A549 (cell line): Measurements from ENCODE around the gene GFER. TPM values are rescaled to one million over a fixed set of nuclear protein-coding genes. Genes with fewer than 3 reads are reported as not detected.
A peak's percentile ranks its signal among the peaks of the same experiment; 100 is the strongest.

Source experiments
- ATAC-seq, 2 experiments: fragments of 200-7000 bp in 1 of 2; fragments of >200 bp in 1 of 2; cut with Nextera tagmentation in 1 of 2; cut with Tn5 transposase in 1 of 2; 3 replicates each; pipeline versions ENCODE4 v1.8.0 to v1.9.1; 2018 to 2020; ENCODE audit warnings: mild to moderate bottlenecking in 1 of 2, moderate library complexity in 1 of 2
- CTCF ChIA-PET: fragments of 300-600 bp; sonication (Branson Sonifier 250); formaldehyde crosslinking; extraction: SDS; loops from one replicate; lab custom pipeline; 2021; ENCODE audit warnings: antibody characterized with exemption, inconsistent platforms; lab: Yijun Ruan, JAX
- POLR2A ChIA-PET: fragments of 350-600 bp; formaldehyde crosslinking; extraction: SDS; loops from one replicate; lab custom pipeline; 2021; ENCODE audit warnings: antibody characterized with exemption, inconsistent platforms; lab: Yijun Ruan, JAX
- DNase-seq, 2 experiments: peaks; one replicate each; pipeline versions ENCODE4 v3.0.0 to v3.0.0-alpha.2; 2011 to 2016; ENCODE audit warnings: low read depth in 1 of 2, low spot score in 1 of 2
- FAIRE-seq: peaks from 2 replicates; lab custom pipeline; 2011; peaks lifted over from hg19 to GRCh38; lab: Jason Lieb, UNC
- H3K27ac ChIP-seq, 2 experiments: fragments of >200 bp; sonication (Bioruptor Twin); formaldehyde crosslinking; 3 replicates each; pipeline ENCODE4 v1.5.1; 2016 to 2017
- H3K4me1 ChIP-seq: fragments of >200 bp; sonication (Bioruptor Twin); formaldehyde crosslinking; 3 replicates; pipeline ENCODE4 v1.6.1; 2016
- H3K4me2 ChIP-seq: fragments of >200 bp; sonication (Bioruptor Twin); formaldehyde crosslinking; 3 replicates; pipeline ENCODE4 v1.6.1; 2016
- H3K4me3 ChIP-seq: fragments of >200 bp; sonication (Bioruptor Twin); formaldehyde crosslinking; 3 replicates; pipeline ENCODE4 v1.5.1; 2016
- H3K9me3 ChIP-seq: fragments of >200 bp; sonication (Bioruptor Twin); formaldehyde crosslinking; 3 replicates; pipeline ENCODE4 v1.6.1; 2016
- CBX2 ChIP-seq: fragments of 200-600 bp; sonication (generic); IDR thresholded peaks from 2 replicates; pipeline ENCODE4 v1.6.1; 2016; ENCODE audit warnings: low read depth, mild to moderate bottlenecking, borderline replicate concordance
- CEBPB ChIP-seq, 2 experiments: fragments of >200 bp in 1 of 2; sonication (Bioruptor Twin) in 1 of 2; formaldehyde crosslinking in 1 of 2; IDR thresholded peaks; 2 replicates each; pipeline ENCODE4 v1.6.1; 2012 to 2016
- CHD2 ChIP-seq: fragments of 150-350 bp; IDR thresholded peaks from 2 replicates; pipeline ENCODE4 v1.6.1; 2014; ENCODE audit warnings: low read length; ENCODE audit not compliant: partially characterized antibody
- ESRRA ChIP-seq: fragments of 150-350 bp; IDR thresholded peaks from 2 replicates; pipeline ENCODE4 v1.6.1; 2014; ENCODE audit warnings: mild to moderate bottlenecking, low read length, borderline replicate concordance
- FOSB ChIP-seq: fragments of 250-450 bp; sonication (Bioruptor Pico); IDR thresholded peaks from 2 replicates; pipeline ENCODE4 v1.5.0; 2020; ENCODE audit warnings: mild to moderate bottlenecking, moderate library complexity
- FOXS1 ChIP-seq: fragments of 250-450 bp; sonication (Bioruptor Pico); IDR thresholded peaks from 2 replicates; pipeline ENCODE4 v1.5.0; 2020; ENCODE audit warnings: mild to moderate bottlenecking, moderate library complexity
- HEYL ChIP-seq: fragments of 250-450 bp; sonication (Bioruptor Pico); IDR thresholded peaks from 2 replicates; pipeline ENCODE4 v1.8.0; 2021; ENCODE audit warnings: mild to moderate bottlenecking, moderate library complexity
- HOXA7 ChIP-seq: fragments of 250-450 bp; sonication (Bioruptor Pico); IDR thresholded peaks from 2 replicates; pipeline ENCODE4 v1.5.0; 2020; ENCODE audit warnings: mild to moderate bottlenecking, moderate library complexity
- HOXB5 ChIP-seq: fragments of 250-450 bp; sonication (Bioruptor Pico); IDR thresholded peaks from 2 replicates; pipeline ENCODE4 v1.5.0; 2020; ENCODE audit warnings: mild to moderate bottlenecking, moderate library complexity
- JUN ChIP-seq, 2 experiments: fragments of >200 bp; sonication (Bioruptor Twin); formaldehyde crosslinking; IDR thresholded peaks; 2 replicates in 1 of 2; 3 replicates in 1 of 2; pipeline ENCODE4 v1.6.1; 2016 to 2017
- KDM1A ChIP-seq: fragments of 200-600 bp; sonication (generic); IDR thresholded peaks from 2 replicates; pipeline ENCODE4 v1.6.1; 2016; ENCODE audit warnings: low read depth, mild to moderate bottlenecking
- MAFK ChIP-seq: fragments of 450-650 bp; IDR thresholded peaks from 2 replicates; pipeline ENCODE4 v1.6.1; 2014; ENCODE audit not compliant: partially characterized antibody
- MAZ ChIP-seq: fragments of 150-350 bp; IDR thresholded peaks from 2 replicates; pipeline ENCODE4 v1.6.1; 2014; ENCODE audit warnings: antibody characterized with exemption, low read depth, low read length, borderline replicate concordance
- MYC ChIP-seq: IDR thresholded peaks from 2 replicates; pipeline ENCODE4 v1.6.1; 2012; ENCODE audit warnings: mild to moderate bottlenecking, inconsistent platforms, low read length, improper control_type of control experiment, borderline replicate concordance
- NFE2L2 ChIP-seq: fragments of 150-350 bp; conservative IDR thresholded peaks from 2 replicates; pipeline ENCODE4 v1.6.1; 2014; ENCODE audit warnings: low read length
- NPAS2 ChIP-seq: fragments of 250-450 bp; sonication (Bioruptor Pico); IDR thresholded peaks from 2 replicates; pipeline ENCODE4 v1.8.0; 2022; ENCODE audit warnings: mild to moderate bottlenecking, moderate library complexity, borderline replicate concordance
- PHF8 ChIP-seq: fragments of 200-600 bp; sonication (generic); IDR thresholded peaks from 2 replicates; pipeline ENCODE4 v1.6.1; 2016; ENCODE audit warnings: low read depth, mild to moderate bottlenecking, antibody characterized with exemption, moderate library complexity, borderline replicate concordance
- RAD21 ChIP-seq, 2 experiments: fragments of >200 bp in 1 of 2; sonication (Bioruptor Twin) in 1 of 2; formaldehyde crosslinking in 1 of 2; IDR thresholded peaks in 1 of 2; conservative IDR thresholded peaks in 1 of 2; 2 replicates in 1 of 2; 3 replicates in 1 of 2; pipeline ENCODE4 v1.6.1; 2012 to 2018; ENCODE audit warnings: inconsistent platforms in 1 of 2
- RARB ChIP-seq: fragments of 250-450 bp; sonication (Bioruptor Pico); IDR thresholded peaks from 2 replicates; pipeline ENCODE4 v1.8.0; 2021; ENCODE audit warnings: mild to moderate bottlenecking, moderate library complexity
- RCOR1 ChIP-seq: fragments of 150-350 bp; IDR thresholded peaks from 2 replicates; pipeline ENCODE4 v1.6.1; 2014; ENCODE audit warnings: antibody characterized with exemption, low read length, low read depth
- SMC3 ChIP-seq: fragments of >200 bp; sonication (Bioruptor Twin); formaldehyde crosslinking; IDR thresholded peaks from 3 replicates; pipeline ENCODE4 v1.6.1; 2018; ENCODE audit warnings: inconsistent platforms
- SREBF2 ChIP-seq: fragments of 450-650 bp; IDR thresholded peaks from 2 replicates; pipeline ENCODE4 v1.6.1; 2014; ENCODE audit warnings: mild to moderate bottlenecking, moderate library complexity
- TFCP2L1 ChIP-seq: fragments of 250-450 bp; sonication (Bioruptor Pico); IDR thresholded peaks from 2 replicates; pipeline ENCODE4 v1.5.0; 2021; ENCODE audit warnings: mild to moderate bottlenecking
- ZFP36 ChIP-seq: fragments of 450-650 bp; IDR thresholded peaks from 2 replicates; pipeline ENCODE4 v1.6.1; 2014; ENCODE audit warnings: borderline replicate concordance; ENCODE audit not compliant: partially characterized antibody
- ZNF302 ChIP-seq: fragments of 250-450 bp; sonication (Bioruptor Pico); IDR thresholded peaks from 2 replicates; pipeline ENCODE4 v1.9.0; 2021; ENCODE audit warnings: inconsistent platforms, mild to moderate bottlenecking, moderate library complexity
- WGBS: methylation state at CpG from one replicate; pipeline ENCODE4 v1.1.6; 2017; ENCODE audit errors: missing lambda C conversion rate; 5-methylcytosine and 5-hydroxymethylcytosine counted together
- polyA plus RNA-seq, 4 experiments: library from polyadenylated mRNA; depleted of rRNA in 3 of 4; stranded (reverse); fragments of >200 nt; fragmentation: RNase III in 1 of 4; extraction: RNeasy Plus Mini Kit Qiagen cat#74134 plus additional on column Dnase treatment in 1 of 4; gene quantifications; 2 replicates in 3 of 4; 3 replicates in 1 of 4; pipeline ENCODE4 v1.2.3, GENCODE V29; 2011 to 2017
- TF ChIP-seq, protein P1 (sequence below): IDR thresholded peaks from 2 replicates; pipeline ENCODE4 v1.6.1; 2012
- TF ChIP-seq, protein P2 (sequence below): IDR thresholded peaks from 2 replicates; pipeline ENCODE4 v1.6.1; 2012; ENCODE audit warnings: low read depth, borderline replicate concordance
- TF ChIP-seq, protein P3 (sequence below): fragments of 250-450 bp; sonication (Bioruptor Pico); IDR thresholded peaks from 2 replicates; pipeline ENCODE4 v1.5.0; 2020; ENCODE audit warnings: low read depth, mild to moderate bottlenecking, moderate library complexity
- TF ChIP-seq, protein P4 (sequence below): fragments of >200 bp; sonication (Bioruptor Twin); formaldehyde crosslinking; IDR thresholded peaks from 3 replicates; pipeline ENCODE4 v1.5.1; 2016
- TF ChIP-seq, protein P5 (sequence below): fragments of 150-350 bp; IDR thresholded peaks from 2 replicates; pipeline ENCODE4 v1.6.1; 2014; ENCODE audit warnings: low read depth, mild to moderate bottlenecking, low read length
- TF ChIP-seq, protein P6 (sequence below): fragments of >200 bp; sonication (Bioruptor Twin); formaldehyde crosslinking; IDR thresholded peaks from 2 replicates; pipeline ENCODE4 v1.6.1; 2016

Gene GFER
- polyA plus RNA-seq, 2 of the 4 experiments (the other 2 are of a cell fraction) = 12.9 to 33.9 TPM

DNA sequence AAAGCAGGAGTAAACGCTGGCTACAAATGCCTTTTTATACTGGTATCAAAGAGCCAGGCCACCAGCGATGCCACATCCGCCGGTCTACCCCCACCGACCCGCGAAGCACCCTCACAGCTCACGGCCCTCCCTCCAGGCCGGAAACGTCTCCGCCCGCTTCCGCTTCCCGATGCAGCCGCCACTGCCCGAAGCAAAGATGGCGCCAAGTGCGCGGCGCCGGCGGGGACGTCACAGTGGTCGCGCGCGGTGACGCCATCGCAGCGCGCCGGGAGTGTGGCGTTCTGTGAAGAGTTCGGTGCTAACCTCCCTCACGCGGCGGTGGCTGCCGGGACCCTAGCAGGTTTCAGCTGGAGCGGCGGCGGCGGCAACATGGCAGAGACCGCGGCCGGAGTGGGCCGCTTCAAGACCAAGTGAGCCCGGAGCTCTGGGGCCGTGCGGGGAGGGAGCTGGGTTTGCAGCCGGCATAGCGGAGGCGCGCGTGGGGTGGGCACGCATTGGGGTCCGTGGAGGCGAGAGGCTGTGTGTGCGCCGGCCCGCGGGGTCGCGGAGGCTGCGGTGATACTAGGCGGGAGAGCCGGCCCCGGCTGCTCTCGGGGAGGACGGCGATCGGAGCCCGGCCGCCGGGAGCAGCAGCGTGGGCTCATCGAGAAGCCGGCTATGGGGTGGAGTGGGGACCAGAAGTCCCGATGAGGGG lies 12.1 kb upstream of the GFER start, which contains the start of gene TBL3:
Gene TBL3, plus strand, starts transcription at position 258 of the 694 bp plus-strand sequence. Its CDS starts 112 bp downstream, at position 370.
- ATAC-seq (peak; percentile 85 to 92), DNase-seq (peak; percentile 91 to 95), FAIRE-seq (no peak)
- H3K4me1 ChIP-seq = peaks cover 17% of the 10 kb centered on the region
- H3K4me2 ChIP-seq = peak within 1 kb of the TSS; percentile 94
- H3K9me3 ChIP-seq = no peaks in the 10 kb centered on the region
- CTCF ChIA-PET = interaction anchor here (0.5 to 2.8 kb wide), 7 partner anchors 10 to 169 kb away, joined by 3 to 13 read pairs (median 3); partner anchors contain the start of gene NOXO1
- H3K27ac ChIP-seq = peak within 1 kb of the TSS; percentile 98 to 99
- POLR2A ChIA-PET = interaction anchor here (0.8 to 1.6 kb wide), 9 partner anchors 9 to 189 kb away, joined by 3 to 13 read pairs (median 4); partner anchors contain the start of genes GFER, NOXO1, NTHL1 and NUBP2
- peak within 1 kb of the TSS; percentile 65 for H3K4me3 ChIP-seq
- WGBS = 5% methylated on average over 25 of the region's 78 CpGs
- no peak for TF ChIP-seq CEBPB (IDR thresholded peaks at IDR 0.05)
- TF ChIP-seq ZNF302 (CRISPR knock-in tag) = no peak
- no peak for TF ChIP-seq CBX2
- no peak for TF ChIP-seq HEYL
- TF ChIP-seq ESRRA = no peak
- peak; percentile 75 to 94; a peak in 4 of 5 replicates for TF ChIP-seq JUN (IDR thresholded peaks at IDR 0.05)
- TF ChIP-seq, protein P1, sequence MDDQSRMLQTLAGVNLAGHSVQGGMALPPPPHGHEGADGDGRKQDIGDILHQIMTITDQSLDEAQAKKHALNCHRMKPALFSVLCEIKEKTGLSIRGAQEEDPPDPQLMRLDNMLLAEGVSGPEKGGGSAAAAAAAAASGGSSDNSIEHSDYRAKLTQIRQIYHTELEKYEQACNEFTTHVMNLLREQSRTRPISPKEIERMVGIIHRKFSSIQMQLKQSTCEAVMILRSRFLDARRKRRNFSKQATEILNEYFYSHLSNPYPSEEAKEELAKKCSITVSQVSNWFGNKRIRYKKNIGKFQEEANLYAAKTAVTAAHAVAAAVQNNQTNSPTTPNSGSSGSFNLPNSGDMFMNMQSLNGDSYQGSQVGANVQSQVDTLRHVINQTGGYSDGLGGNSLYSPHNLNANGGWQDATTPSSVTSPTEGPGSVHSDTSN = no peak
- TF ChIP-seq NPAS2 (CRISPR knock-in tag) = no peak
- TF ChIP-seq RCOR1 = no peak
- TF ChIP-seq MAZ = no peak
- TF ChIP-seq ZFP36 = no peak
- TF ChIP-seq, protein P2, sequence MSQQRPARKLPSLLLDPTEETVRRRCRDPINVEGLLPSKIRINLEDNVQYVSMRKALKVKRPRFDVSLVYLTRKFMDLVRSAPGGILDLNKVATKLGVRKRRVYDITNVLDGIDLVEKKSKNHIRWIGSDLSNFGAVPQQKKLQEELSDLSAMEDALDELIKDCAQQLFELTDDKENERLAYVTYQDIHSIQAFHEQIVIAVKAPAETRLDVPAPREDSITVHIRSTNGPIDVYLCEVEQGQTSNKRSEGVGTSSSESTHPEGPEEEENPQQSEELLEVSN = peak; percentile 87
- no peak for TF ChIP-seq FOSB (CRISPR knock-in tag)
- no peak for TF ChIP-seq HOXA7 (CRISPR knock-in tag)
- TF ChIP-seq RARB = no peak
- TF ChIP-seq MYC = no peak; the same call in 1 of the 2 replicates
- no peak for TF ChIP-seq MAFK
- TF ChIP-seq, protein P3, sequence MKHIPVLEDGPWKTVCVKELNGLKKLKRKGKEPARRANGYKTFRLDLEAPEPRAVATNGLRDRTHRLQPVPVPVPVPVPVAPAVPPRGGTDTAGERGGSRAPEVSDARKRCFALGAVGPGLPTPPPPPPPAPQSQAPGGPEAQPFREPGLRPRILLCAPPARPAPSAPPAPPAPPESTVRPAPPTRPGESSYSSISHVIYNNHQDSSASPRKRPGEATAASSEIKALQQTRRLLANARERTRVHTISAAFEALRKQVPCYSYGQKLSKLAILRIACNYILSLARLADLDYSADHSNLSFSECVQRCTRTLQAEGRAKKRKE (CRISPR knock-in tag) = no peak
- peak; percentile 77 for TF ChIP-seq PHF8
- TF ChIP-seq TFCP2L1 (CRISPR knock-in tag) = no peak
- TF ChIP-seq, protein P4, sequence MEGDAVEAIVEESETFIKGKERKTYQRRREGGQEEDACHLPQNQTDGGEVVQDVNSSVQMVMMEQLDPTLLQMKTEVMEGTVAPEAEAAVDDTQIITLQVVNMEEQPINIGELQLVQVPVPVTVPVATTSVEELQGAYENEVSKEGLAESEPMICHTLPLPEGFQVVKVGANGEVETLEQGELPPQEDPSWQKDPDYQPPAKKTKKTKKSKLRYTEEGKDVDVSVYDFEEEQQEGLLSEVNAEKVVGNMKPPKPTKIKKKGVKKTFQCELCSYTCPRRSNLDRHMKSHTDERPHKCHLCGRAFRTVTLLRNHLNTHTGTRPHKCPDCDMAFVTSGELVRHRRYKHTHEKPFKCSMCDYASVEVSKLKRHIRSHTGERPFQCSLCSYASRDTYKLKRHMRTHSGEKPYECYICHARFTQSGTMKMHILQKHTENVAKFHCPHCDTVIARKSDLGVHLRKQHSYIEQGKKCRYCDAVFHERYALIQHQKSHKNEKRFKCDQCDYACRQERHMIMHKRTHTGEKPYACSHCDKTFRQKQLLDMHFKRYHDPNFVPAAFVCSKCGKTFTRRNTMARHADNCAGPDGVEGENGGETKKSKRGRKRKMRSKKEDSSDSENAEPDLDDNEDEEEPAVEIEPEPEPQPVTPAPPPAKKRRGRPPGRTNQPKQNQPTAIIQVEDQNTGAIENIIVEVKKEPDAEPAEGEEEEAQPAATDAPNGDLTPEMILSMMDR = no peak
- TF ChIP-seq, protein P5, sequence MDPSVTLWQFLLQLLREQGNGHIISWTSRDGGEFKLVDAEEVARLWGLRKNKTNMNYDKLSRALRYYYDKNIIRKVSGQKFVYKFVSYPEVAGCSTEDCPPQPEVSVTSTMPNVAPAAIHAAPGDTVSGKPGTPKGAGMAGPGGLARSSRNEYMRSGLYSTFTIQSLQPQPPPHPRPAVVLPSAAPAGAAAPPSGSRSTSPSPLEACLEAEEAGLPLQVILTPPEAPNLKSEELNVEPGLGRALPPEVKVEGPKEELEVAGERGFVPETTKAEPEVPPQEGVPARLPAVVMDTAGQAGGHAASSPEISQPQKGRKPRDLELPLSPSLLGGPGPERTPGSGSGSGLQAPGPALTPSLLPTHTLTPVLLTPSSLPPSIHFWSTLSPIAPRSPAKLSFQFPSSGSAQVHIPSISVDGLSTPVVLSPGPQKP = no peak
- TF ChIP-seq KDM1A = no peak
- no peak for TF ChIP-seq RAD21 (conservative IDR thresholded peaks at IDR 0.05 in 1 of 2, IDR thresholded peaks at IDR 0.05 in 1 of 2)
- no peak for TF ChIP-seq FOXS1 (CRISPR knock-in tag)
- TF ChIP-seq SMC3 = no peak
- no peak for TF ChIP-seq HOXB5
- TF ChIP-seq CHD2 = no peak
- TF ChIP-seq SREBF2 = no peak
- TF ChIP-seq NFE2L2 = no peak
- TF ChIP-seq, protein P6, sequence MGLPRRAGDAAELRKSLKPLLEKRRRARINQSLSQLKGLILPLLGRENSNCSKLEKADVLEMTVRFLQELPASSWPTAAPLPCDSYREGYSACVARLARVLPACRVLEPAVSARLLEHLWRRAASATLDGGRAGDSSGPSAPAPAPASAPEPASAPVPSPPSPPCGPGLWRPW = no peak
